Measurements from ENCODE around the gene DENND6B. TPM values are rescaled to one million over a fixed set of nuclear protein-coding genes. Genes with fewer than 3 reads are reported as not detected.

DENND6B gene
- total RNA-seq, 4 donors from 2014 or later, result 1.5 to 4.0 (median 1.9) TPM

DNA sequence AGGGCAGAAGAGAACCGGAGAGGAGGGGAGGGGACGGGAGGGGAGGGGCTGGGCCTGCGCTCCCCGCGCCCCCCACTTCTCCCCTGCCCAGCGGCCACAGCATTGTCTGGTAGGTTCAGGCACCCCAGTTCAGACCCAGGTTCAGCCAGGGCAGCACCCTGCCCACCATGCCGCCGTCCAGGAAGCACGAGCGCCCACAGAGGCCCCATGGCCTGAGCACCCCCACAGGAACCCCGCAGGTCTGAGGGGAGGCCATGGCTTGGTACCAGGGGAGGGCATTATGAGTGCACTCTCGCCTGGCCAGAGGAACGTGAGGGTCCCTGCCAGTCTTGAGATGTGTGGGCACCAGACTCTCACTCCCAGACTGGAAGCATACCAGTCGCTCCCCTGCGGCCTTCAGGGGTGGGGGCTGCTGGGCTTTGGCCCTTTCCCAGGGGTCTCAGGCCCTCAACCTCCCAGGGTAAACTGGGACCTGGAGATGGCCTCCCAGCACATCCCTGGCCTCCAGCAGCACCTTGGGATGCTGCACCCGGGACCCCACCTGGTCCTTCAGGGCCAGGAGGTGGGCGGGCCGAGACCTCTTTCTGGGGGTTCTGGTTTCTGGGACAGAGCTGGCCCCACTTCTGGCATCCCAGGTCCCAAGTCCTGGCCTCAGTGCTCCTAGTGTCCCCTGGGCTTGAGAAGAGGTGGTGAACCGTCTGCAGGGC, 18.8 kb downstream of the DENND6B start:
- TF ChIP-seq, protein P1, sequence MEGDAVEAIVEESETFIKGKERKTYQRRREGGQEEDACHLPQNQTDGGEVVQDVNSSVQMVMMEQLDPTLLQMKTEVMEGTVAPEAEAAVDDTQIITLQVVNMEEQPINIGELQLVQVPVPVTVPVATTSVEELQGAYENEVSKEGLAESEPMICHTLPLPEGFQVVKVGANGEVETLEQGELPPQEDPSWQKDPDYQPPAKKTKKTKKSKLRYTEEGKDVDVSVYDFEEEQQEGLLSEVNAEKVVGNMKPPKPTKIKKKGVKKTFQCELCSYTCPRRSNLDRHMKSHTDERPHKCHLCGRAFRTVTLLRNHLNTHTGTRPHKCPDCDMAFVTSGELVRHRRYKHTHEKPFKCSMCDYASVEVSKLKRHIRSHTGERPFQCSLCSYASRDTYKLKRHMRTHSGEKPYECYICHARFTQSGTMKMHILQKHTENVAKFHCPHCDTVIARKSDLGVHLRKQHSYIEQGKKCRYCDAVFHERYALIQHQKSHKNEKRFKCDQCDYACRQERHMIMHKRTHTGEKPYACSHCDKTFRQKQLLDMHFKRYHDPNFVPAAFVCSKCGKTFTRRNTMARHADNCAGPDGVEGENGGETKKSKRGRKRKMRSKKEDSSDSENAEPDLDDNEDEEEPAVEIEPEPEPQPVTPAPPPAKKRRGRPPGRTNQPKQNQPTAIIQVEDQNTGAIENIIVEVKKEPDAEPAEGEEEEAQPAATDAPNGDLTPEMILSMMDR (IDR thresholded peaks at IDR 0.05; ENCODE audit: low read depth), result no peak

DNA sequence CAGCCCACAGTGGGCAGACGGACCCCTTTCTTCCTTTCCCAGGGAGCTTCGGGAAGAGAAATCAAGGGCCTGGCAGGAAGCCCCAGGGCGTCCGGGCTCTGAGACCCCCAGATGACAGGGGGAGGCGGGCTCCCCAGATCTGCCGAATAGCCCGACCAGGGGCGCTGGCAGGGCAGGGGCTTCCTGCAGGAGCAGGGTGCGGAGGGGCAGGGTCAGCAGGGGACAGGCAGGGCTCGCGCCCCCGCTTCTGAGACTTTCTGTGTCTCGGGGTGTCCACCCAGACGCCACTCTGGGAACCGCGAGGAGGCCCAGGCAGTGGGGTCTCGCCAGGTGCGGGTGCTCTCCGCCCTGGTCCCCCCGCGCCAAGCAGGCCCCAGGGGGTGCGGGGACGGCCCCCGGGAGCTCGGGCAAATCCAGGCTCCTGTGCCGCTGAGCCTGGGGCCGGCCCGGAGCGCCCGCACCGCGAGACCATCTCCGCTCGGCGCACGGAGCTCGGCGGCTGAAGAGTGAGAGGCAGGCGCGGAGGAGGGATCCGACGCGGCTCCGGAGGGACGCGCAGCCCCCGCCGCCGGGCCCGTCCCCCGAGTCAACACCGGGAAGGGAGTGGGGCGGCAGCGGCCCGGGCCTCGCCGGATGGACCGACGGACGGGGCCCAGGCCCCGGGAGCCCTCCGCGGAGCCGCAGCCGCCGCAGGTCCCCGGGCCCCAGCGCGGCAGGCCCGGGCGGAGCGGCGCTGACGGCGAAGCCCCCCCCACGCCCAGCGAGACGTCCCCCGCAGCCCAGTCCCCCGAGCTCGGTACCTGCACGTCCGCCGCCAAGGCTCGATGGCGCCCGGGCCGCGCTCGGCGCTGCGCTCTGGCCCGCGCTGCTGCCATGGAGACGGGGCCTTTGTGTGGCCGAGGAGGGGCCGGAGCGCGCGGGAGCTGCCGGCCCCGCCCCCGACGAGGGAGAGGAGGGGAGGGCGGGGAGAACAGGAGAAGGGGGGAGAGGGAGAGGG, 19.8 kb downstream of the DENND6B start, which contains the start of gene PLXNB2:
Gene PLXNB2 (minus strand): TSS at position 894 of the 997 bp plus-strand sequence. CDS start 17,062 bp downstream, outside the sequence.
- TF ChIP-seq, protein P1 (IDR thresholded peaks at IDR 0.05; ENCODE audit: low read depth), result no peak

DNA sequence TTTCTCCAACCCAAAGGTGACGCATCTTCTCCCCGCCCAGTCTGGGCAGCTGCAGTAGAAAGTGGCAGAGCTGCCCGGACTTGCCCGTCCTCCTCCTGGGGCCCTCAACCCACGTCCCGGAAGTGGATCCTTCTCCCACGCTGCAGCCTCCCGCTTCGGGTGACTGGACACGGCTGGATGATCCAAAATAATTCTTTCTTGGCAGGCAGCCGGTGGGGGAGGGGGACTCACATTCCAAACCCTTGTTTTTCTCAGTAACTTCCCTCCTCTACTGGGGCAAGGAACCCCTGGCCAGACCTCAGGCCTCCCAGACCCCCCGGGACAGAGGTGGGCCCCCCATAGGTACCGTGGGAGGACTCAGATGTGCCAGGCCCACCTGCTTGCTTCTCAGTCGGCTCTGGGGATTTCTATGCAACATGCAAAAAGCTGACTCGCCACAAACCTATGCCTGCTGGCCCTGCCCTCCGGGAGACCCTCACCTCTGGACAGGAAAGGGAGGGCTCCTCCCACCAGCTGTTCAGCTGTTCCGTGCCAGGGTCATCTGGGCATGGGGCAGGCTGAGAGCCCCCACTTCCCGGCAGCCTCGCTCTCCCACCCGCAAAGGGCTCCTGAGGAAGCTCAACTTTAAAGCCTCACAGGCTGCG, 20.8 kb downstream of the DENND6B start:
- TF ChIP-seq, protein P1 (IDR thresholded peaks at IDR 0.05; ENCODE audit: low read depth), result no peak

DNA sequence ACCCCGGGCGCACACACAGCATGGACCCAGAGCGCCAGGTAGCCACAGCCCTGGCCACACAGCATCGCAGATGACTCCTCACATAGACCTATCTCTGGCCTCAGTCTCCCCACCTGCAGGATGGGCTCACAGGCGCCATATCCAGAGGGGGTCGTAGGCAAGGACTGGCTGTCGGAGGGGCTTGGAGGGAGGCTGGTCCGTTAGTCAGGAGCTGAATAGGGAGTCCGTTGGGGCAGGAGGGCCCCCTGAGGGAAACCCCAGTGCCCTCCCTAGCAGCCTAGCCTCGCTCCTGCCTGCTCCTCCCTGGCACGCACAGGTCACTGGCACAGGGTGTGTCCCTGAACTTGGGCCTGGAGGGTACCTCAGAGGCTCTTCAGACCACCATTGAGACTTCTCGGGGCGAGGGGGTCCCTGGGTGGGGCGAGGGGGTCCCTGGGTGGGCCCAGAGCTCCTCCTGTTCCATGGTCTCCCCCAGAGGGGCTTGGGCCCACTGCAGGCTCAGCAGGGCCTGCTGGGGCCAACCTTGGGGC, 21.4 kb downstream of the DENND6B start:
- TF ChIP-seq, protein P1 (IDR thresholded peaks at IDR 0.05; ENCODE audit: low read depth), result no peak

DNA sequence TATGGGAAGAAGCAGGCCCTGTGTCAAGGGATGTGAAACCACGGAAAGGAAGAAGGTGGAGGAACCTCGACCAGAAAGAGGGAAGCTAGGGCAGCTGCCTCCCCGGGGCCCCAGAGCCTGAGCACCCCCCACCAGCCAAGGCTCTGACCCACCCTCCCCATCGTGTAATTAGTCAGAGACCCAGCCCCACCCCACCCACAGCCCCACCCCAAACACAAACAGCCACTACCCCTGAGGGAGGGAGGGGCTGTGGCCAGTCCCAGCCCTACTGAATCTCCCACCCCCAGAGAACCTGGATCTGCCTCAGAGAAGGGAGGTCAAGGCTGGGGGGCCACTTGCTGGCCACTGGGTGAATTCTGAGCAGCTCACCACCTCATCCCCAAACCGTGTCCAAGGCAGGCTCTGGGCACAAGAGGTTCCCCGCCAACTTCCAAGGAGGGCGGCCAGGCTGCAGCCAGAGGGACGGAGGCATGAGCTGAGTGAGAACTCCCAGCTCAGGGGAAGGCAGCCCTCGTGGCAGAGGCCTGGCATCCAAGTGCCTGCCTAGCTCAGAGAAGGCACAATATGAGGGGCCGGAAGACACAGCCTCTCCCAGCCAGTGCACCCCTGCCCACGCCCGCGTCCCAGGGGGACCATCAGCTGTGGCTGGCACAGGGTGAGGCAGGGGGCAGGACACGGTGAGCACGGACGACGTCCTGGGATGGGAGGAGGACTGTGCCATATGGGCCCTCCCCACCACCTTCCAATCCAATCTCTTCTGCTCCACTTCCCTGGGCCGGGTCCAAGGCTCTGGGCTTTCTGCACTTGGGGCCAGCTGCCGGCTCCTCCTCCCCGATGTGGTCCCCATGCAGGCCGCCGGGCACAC, 22.1 kb downstream of the DENND6B start:
- TF ChIP-seq, protein P1 (IDR thresholded peaks at IDR 0.05; ENCODE audit: low read depth), result no peak

DNA sequence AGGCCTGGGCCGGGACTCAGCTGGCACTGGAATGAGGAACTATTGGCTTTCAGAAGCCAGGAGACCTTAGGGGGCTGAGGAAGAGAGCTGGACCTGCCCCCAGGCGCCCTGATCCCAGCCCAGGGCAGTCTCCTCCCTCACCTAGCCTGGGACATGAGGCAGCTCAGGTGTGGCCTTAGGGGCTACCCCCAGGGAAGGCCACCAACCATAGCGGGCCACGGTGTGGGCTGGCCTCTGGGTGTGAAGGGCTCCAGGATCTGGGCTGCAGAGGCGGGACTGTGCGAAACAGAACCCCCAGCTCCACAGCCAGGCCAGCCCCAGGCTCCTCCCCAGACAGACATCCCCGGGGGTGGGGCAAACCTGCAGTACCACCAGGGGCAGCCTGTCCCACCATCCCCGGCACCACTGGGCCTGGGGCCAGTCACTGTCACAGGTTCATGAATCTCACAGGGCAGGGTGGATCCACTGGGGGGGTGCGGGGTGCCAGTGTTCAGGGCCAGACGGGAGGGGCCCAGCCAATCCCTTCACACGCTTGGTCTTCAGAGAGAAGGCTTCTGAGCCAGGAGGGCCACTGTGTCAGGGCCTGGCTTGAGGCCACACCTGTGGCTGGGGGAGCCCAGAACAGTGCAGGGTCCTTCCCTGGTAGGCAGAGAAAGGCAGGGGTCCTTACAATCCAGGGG, 22.8 kb downstream of the DENND6B start:
- TF ChIP-seq, protein P1 (IDR thresholded peaks at IDR 0.05; ENCODE audit: low read depth), result no peak

Data from subcutaneous adipose tissue (tissue), 4 donors.